OCI-LY7 (cell line): ENCODE results near the gene NFKB1.
A peak's percentile ranks its signal among the peaks of the same experiment; 100 is the strongest.

ENCODE experiments used
- CTCF ChIP-seq: fragments of 200-600 bp; sonication (generic); conservative IDR thresholded peaks from 2 replicates; pipeline ENCODE4 v1.5.1; 2014; ENCODE audit warnings: mild to moderate bottlenecking, antibody characterized with exemption, low read length, moderate library complexity, mixed read lengths
- EZH2phosphoT487 ChIP-seq: fragments of 200-600 bp; sonication (generic); IDR thresholded peaks from 2 replicates; pipeline ENCODE4 v1.6.1; 2018; ENCODE audit warnings: low read depth, borderline replicate concordance, mild to moderate bottlenecking, mixed run types, antibody characterized with exemption, low read length, moderate library complexity, mixed read lengths

- TF ChIP-seq CTCF (peak; percentile 67), EZH2phosphoT487 (no peak)
Observed at GRCh38 chr4:102625232-102625930, 124.2 kb downstream of the NFKB1 start.
